OCI-LY7 (cell line): ENCODE data around the gene HOXB1.

Experiments
- EZH2phosphoT487 ChIP-seq: fragments of 200-600 bp; sonication (generic); IDR thresholded peaks from 2 replicates; pipeline ENCODE4 v1.6.1; 2018; ENCODE audit warnings: low read depth, borderline replicate concordance, mild to moderate bottlenecking, mixed run types, antibody characterized with exemption, low read length, moderate library complexity, mixed read lengths
- TF ChIP-seq, protein P1 (sequence below): fragments of 200-600 bp; sonication (generic); conservative IDR thresholded peaks from 2 replicates; pipeline ENCODE4 v1.5.1; 2014; ENCODE audit warnings: mild to moderate bottlenecking, antibody characterized with exemption, low read length, moderate library complexity, mixed read lengths

DNA sequence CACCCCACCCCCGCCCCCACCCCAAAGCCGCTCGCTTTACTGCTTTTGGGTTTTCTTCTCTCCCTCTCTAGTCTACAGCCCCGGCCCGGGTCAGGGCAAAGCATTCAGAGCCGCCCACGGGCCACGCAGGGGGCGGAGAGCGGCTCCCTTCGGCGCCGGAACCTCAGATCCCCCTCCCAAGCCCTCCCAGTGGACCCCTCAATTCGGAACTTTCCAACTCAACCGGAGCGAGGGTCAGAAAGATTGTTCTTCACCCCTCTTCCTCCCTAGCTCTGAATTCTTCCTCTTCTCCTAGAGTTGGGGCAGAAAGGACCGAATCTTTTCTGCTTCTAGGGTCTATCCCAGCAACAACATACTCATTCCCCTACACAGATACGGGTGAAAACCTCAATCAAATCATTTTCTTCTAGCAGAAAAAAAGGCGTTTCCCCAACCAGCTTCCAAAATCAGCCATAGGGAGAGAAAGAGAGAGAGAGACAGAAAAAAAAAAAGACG, 13.1 kb upstream of the HOXB1 start:
- TF ChIP-seq, protein P1, sequence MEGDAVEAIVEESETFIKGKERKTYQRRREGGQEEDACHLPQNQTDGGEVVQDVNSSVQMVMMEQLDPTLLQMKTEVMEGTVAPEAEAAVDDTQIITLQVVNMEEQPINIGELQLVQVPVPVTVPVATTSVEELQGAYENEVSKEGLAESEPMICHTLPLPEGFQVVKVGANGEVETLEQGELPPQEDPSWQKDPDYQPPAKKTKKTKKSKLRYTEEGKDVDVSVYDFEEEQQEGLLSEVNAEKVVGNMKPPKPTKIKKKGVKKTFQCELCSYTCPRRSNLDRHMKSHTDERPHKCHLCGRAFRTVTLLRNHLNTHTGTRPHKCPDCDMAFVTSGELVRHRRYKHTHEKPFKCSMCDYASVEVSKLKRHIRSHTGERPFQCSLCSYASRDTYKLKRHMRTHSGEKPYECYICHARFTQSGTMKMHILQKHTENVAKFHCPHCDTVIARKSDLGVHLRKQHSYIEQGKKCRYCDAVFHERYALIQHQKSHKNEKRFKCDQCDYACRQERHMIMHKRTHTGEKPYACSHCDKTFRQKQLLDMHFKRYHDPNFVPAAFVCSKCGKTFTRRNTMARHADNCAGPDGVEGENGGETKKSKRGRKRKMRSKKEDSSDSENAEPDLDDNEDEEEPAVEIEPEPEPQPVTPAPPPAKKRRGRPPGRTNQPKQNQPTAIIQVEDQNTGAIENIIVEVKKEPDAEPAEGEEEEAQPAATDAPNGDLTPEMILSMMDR: no peak
- no peak for TF ChIP-seq EZH2phosphoT487
